ENCODE results near the gene ARFIP1.
"Not testable (repeated sequence)": the region's sequence is repeated elsewhere in the genome, so short reads cannot be mapped to it uniquely, and the experiment has no call there.

The ARFIP1 gene

DNA sequence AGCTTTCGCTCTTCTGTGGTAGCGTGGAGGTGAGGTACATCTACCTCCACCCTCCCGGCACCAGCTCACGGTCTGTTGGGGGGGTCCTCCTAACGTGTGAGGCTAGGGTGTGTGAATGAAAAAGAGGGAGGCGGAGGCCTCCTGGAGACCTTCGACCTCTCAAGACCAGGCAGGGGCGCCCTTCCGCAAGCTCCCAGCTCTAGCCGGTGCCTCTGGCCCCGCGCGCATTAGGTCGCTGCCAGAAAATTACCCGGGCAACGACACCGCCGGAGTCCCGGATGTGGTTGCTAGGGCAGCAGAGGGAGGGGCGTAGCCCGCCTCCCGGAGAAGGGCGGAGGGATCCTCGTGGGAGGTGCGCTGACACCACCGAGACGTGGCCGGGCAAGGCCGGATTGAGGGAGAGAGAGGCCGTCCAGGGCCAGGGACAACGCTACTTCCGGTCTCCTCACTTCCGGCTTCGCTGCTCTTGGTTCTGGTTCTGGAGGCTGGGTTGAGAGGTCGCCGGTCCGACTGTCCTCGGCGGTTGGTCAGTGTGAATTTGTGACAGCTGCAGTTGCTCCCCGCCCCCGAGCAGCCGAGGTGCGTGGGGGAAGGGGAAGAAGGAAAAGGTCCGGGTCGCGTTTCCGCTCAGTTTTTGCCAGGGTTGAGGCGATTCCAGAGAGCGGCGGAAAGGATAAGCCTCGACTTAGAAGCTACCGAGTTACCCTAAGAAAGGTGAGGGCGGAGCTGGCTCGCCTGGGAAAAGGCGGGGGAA, at the start of gene ARFIP1, which contains the start of gene TIGD4:
Gene ARFIP1, plus strand, starts transcription at position 442 of the 754 bp plus-strand sequence. CDS start 49,680 bp downstream, outside the sequence.
Gene TIGD4, minus strand, starts transcription at position 218 of the 754 bp plus-strand sequence. CDS start 8,726 bp downstream, outside the sequence.
- DNase-seq (ENCODE audit: low read depth, low spot score) = peak; percentile 88

DNA sequence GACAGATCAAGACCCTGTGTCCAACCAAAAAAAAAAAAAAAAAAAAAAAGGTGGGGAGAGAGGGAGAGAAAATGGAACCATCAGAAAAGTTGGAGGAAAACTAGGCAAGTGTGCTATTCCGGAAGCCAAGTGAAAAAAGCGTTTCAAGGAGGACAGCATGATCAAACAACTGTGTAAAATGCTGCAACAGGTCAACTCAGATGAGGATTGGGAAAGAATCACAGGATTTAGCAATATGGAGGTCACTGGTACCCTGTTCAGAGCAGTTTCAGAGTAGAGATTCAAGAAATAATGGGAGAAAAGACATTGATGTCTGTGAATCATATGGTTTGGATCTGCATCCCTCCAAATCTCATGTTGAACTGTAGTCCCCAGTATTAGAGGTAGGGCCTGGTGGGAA, 47.8 kb upstream of the ARFIP1 start:
- no peak for DNase-seq (ENCODE audit: low read depth, low spot score)

DNA sequence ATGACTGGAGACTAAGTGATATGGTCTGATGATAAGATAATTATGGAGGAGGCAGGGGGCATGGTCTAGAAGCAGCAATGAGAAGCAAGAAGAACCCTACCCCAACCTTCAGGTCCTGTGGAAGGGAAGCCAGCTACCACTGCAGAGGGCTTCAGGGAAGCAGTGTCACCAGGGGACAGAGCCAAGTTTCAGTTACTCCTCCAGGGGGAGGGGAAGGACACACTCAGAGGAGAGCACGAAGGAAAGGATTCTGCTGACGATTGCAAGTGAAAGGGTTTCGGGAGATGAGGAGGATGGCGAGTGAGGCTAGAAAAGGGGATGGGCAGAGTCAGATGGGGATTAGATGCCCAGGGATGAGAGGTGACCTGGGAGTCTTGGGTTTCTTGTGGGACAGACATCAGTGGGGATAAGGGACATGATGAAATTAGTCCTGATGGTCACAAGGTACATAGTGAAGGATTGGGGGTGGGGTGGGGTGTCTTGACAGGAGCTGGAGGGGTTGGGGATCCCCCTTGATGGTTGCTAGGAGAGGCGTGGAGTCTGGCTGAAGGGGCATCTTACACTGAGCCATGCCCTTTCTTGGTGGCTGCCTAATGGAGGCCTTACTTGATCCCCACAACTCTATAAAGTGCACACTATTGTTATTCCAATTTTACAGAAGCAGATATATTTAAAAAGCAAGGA, 45.6 kb upstream of the ARFIP1 start:
- DNase-seq (ENCODE audit: low read depth, low spot score) = no peak

DNA sequence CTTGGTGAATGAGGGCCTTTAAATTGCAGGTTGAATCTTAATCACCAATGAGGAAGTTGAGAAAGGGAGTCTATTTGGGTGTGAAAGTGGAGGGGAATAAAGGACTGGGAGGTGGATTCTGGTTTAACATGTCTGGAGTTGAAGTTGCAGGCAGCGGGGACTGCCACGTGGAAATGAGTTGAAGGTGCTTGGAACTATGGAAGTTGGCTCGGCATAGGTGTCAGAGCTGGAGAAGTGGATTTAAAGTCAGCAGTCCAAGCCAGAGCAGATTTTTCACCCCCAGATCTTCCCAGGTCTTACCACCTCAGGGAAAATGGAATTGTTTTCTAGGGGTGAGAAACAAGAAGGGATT, 45.1 kb upstream of the ARFIP1 start:
- no peak for DNase-seq (ENCODE audit: low read depth, low spot score)

- DNase-seq (ENCODE audit: low read depth, low spot score) = no peak
Observed at GRCh38 chr4:152735396-152735859, 44.3 kb upstream of the ARFIP1 start.

DNA sequence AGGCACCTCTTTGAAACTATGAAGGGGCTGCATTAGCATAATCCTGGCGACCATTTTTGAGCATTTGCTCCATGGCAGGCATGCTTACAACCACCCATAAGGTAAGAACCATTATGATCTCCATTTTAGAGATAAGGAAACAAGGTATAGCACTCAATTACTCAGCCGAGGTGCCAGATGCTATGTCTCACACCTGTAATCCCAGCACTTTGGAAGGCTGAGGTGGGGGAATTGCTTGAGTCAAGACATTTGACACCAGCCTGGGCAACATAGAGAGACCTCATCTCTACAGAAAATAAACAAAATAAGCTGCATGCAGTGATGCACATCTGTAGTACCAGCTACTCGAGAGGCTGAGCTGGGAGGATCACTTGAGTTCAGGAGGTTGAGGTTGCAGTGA, 43.8 kb upstream of the ARFIP1 start:
- no peak for DNase-seq (ENCODE audit: low read depth, low spot score)

DNA sequence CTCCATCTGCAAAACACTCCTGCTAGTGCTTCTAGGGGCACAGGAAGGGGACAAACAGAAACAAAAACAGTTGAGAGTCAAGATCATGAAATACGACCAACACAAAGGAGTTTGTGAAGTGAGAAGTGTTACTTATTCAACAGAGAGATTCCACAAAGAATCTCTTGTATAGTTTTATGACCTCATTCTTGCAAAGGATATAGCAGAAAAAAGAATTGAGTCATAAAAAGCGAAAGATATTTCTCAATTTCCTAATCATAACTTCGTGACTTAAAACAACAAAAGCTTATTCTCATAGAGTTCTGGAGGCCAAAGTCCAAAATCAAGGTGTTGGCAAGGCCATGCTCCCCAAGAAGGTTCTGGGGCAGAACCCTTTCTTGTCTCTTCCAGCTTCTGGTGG, 40.9 kb upstream of the ARFIP1 start:
- DNase-seq (ENCODE audit: low read depth, low spot score) = no peak

- DNase-seq (ENCODE audit: low read depth, low spot score) = no peak
Observed at GRCh38 chr4:152747444-152747843, 32.3 kb upstream of the ARFIP1 start.

DNA sequence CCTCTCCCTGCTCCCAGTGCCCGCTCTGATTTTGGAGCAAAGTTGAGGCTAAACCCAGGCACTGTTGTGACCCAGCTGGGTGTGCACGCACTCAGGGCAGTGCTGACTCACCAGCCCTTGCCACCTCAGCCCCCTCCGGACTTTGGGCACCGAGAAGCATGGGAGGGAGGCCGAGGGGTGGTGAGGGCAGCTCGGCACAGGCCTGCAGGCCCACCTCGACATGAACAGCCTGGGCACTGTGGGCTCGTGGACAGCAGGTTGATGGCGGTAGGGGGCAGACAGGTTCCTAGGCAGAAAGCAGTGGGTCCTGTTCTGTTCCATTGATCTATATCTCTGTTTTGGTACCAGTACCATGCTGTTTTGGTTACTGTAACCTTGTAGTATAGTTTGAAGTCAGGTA, 31.1 kb upstream of the ARFIP1 start:
- no peak for DNase-seq (ENCODE audit: low read depth, low spot score)

- DNase-seq (ENCODE audit: low read depth, low spot score) = no peak
Observed at GRCh38 chr4:152763796-152764195, 16.0 kb upstream of the ARFIP1 start.

- not testable (repeated sequence) for DNase-seq (ENCODE audit: low read depth, low spot score)
Observed at GRCh38 chr4:152765069-152765737, 14.6 kb upstream of the ARFIP1 start.

- DNase-seq (ENCODE audit: low read depth, low spot score) = no peak
Observed at GRCh38 chr4:152771741-152772533, 7.8 kb upstream of the ARFIP1 start.

DNA sequence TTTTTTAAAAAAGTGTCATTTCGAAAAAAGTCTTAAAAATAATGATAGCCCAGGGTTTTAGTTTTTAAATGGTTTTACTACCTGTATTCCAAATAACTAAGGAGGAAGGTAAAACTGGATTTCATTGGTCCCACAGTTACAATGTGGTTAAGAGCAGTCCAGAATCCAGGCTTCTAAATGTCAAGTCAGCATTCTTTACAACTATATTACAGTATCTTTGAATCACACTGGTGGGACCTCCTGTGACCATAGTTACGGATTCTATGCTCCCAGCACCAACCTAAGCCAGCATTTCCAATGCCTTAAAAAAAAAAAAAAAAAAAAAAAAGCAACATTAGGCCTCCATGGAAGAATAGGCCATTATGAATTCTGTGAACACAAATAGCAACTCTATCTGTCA, 6.4 kb upstream of the ARFIP1 start:
- no peak for DNase-seq (ENCODE audit: low read depth, low spot score)

DNA sequence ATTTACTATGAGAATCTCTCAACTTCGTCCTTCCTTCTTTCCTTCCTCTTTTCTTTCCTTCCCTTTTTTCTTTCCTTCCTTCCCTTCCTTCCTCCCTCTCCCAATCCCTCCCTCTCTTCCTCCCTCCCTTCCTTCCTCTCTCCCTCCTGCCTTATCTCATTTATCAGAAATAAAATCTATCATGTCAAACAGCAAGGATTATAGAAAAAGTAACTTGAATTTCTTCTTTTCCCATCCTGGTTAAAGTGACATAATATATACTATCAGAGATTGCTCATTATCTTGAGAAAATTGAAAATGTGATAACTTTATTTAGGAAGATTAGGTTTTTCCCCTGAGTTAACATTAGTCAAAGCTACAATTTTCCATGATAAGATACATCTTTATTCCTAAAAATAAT, 5.8 kb upstream of the ARFIP1 start:
- DNase-seq (ENCODE audit: low read depth, low spot score) = no peak

- no peak for DNase-seq (ENCODE audit: low read depth, low spot score)
Observed at GRCh38 chr4:152776352-152776751, 3.4 kb upstream of the ARFIP1 start.

GRCh38 chr4:152777488-152777887, 2.3 kb upstream of the ARFIP1 start:
- no peak for DNase-seq (ENCODE audit: low read depth, low spot score)

DNA sequence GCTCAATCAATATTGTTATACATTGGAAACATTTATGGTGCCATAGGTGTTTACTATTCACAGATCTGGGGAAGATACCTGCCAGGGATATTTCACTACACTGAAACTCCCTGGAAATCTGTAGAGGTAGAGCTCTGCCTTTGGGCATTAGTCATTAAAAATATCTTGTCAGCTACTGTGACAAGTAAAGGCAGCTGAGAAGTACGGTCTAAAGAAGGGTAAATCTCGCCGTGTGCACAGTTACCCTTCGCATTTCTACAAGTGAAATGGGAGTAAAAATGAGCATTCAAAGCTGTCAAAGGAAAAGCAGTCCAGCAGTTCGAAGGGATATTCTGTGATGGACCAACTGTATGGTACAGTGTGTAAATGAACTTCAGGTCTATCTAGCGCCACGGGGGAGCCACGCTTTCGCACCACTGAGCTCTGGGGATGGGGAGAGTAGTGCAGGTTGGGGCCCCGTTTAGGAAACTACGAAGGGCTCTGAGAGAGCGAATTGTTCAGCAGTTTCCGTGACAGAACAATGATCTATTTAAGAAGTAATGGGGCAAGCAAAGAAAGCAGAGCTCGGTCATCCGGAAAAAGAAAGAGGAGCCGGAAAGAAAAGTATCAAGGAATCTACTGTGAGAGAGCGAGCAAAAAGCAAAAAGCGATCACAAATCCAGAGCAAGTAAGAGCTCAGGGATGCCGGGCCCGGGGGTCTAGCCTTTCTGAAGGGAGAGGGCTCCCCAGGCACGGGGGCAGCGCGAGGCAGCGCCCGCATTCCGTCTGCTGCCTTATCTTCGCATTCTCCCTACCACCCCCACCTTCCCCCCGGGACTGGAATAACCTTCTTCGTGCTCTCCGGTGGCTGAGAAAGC, 870 bp upstream of the ARFIP1 start:
- no peak for DNase-seq (ENCODE audit: low read depth, low spot score)

DNA sequence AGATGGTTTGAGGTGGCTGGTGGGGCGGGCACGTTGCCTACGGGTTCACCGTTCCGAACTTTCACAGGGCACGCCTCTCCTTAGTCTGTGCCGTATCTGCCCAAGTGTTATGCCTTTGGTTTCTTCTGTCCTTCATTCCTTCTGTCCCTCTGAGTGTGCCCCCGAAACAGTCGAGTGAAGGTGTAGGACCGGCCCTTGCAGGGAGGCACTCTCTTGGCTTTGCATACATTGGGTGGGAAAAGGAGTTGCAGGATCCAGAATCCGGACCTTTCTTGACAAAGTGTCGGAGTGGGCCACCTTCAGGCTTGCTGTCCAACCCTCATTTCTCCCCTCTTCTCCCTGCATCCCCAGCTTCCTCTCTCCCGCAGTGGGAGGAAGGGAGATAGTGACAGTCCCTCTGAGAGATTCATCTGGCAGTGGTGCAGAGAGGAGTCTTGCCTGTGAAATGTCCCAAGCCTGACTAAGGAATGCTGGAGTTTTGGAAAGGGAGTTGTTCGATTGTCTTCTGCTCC, 569 bp downstream of the ARFIP1 start:
- no peak for DNase-seq (ENCODE audit: low read depth, low spot score)

DNA sequence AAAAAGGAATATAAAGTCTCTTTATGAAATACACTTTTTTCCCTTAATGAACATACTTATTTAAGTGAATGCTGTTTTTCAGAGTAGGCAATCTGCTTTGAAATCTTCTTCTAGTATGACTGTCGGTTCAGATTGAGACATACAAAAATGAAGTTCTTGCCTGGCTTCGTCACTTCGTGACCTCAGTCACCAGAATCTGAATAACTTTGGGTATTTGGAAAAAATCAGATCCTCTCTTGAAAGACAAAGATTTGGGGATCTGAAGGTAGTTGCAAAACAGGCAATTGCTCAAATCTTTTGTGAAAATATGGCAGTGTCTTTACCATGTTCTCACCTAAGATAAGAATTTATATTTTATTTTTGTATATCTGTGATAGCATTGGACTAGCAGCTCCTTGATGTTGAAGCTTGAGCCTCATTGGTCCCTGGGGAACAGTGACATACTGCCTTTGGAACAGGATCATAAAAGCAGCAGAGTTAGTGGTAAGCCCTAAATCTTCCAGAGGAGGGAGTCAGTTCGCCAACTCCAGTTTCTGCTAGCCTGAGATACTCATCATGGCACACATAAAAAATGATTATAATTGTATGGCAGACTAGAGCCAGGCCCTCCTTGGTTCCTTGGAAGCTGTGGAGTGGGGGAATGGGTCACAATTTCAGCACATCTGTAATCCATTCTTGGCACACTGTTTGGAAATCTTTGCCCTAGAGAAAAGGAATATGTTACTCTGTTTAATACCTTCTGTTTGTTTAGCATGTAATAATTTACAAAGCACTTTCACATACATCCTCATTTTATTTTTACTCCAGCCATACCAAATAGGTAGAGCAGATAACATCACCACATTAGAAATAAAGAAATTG, 5.0 kb downstream of the ARFIP1 start:
- no peak for DNase-seq (ENCODE audit: low read depth, low spot score)

All from brain pericyte (primary cell).